Neural cell (in vitro differentiated cells): ENCODE results near the gene G6PC3.

ENCODE experiments used
- EP300 ChIP-seq: fragments of 450-650 bp; conservative IDR thresholded peaks from 2 replicates; pipeline ENCODE4 v1.6.1; 2014; ENCODE audit warnings: antibody characterized with exemption, mild to moderate bottlenecking, moderate library complexity; ENCODE audit not compliant: poor library complexity, severe bottlenecking
- EZH2 ChIP-seq: fragments of 200-600, 300-800 bp; shearing (Covaris generic), sonication (generic); IDR thresholded peaks from 2 replicates; pipeline ENCODE4 v1.6.1; 2014; ENCODE audit warnings: antibody characterized with exemption, low read length, borderline replicate concordance, mild to moderate bottlenecking; ENCODE audit not compliant: insufficient read depth, poor library complexity, severe bottlenecking
- POLR2AphosphoS5 ChIP-seq: IDR thresholded peaks from 2 replicates; pipeline ENCODE4 v1.6.1; 2012
- TAF1 ChIP-seq: IDR thresholded peaks from 2 replicates; pipeline ENCODE4 v1.6.1; 2012; ENCODE audit warnings: low read depth
- TF ChIP-seq, protein P1 (sequence below): fragments of 450-650 bp; IDR thresholded peaks from 2 replicates; pipeline ENCODE4 v1.5.1; 2014; ENCODE audit warnings: antibody characterized with exemption, mild to moderate bottlenecking, moderate library complexity; ENCODE audit not compliant: poor library complexity, severe bottlenecking

DNA sequence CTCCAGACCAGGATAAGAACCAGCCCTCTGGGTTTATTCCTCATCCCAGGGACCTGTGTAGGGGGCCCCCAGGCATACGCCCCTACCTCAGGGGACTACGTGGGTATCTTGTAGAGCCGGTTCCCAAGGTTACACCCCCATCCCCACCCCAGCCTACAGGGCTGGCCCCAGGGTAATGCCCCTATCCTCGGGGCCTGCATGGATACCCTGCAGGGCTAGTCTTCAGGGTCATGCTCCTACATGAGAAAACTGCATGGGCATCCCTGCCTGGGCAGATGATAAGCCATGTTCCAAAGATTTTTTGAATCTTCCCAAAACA is 38.7 kb downstream of the G6PC3 start:
- TF ChIP-seq, protein P1, sequence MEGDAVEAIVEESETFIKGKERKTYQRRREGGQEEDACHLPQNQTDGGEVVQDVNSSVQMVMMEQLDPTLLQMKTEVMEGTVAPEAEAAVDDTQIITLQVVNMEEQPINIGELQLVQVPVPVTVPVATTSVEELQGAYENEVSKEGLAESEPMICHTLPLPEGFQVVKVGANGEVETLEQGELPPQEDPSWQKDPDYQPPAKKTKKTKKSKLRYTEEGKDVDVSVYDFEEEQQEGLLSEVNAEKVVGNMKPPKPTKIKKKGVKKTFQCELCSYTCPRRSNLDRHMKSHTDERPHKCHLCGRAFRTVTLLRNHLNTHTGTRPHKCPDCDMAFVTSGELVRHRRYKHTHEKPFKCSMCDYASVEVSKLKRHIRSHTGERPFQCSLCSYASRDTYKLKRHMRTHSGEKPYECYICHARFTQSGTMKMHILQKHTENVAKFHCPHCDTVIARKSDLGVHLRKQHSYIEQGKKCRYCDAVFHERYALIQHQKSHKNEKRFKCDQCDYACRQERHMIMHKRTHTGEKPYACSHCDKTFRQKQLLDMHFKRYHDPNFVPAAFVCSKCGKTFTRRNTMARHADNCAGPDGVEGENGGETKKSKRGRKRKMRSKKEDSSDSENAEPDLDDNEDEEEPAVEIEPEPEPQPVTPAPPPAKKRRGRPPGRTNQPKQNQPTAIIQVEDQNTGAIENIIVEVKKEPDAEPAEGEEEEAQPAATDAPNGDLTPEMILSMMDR, result no peak
- TF ChIP-seq POLR2AphosphoS5 (no peak), EP300 (no peak), EZH2 (no peak), TAF1 (no peak)
